ENCODE results near the gene CBLIF. TPM values are rescaled to one million over a fixed set of nuclear protein-coding genes. Genes with fewer than 3 reads are reported as not detected.
"Not testable (repeated sequence)": the region's sequence is repeated elsewhere in the genome, so short reads cannot be mapped to it uniquely, and the experiment has no call there.

Gene CBLIF
- not detected for total RNA-seq

- ChIA-PET CTCF (no interaction called here), POLR2A (no interaction called here)
These were observed at the start of gene CBLIF for GRCh38 chr11:59845399-59845798. Gene CBLIF, minus strand, starts transcription at chr11:59845499. Its CDS starts 46 bp downstream, at chr11:59845453.

DNA sequence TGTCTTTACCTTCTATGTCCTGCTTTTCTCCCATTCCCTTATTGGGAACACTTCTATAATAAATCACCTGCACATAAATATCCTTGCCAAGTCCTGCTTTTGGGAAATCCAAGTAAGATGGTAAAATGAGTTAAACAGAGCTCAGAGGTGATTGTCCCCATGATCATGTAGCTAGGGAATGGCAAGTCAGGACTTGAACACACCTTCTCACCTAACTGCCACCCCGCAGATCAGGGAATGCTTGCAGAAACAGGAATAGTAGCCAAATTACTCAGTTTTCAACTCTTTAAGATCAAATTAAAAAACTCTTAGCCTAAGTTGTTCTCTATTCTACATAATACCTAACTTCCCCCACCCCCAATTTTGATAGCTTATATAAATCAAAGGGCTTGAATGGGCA is 49.3 kb upstream of the CBLIF start:
- ChIA-PET CTCF (no interaction called here), POLR2A (no interaction called here)

DNA sequence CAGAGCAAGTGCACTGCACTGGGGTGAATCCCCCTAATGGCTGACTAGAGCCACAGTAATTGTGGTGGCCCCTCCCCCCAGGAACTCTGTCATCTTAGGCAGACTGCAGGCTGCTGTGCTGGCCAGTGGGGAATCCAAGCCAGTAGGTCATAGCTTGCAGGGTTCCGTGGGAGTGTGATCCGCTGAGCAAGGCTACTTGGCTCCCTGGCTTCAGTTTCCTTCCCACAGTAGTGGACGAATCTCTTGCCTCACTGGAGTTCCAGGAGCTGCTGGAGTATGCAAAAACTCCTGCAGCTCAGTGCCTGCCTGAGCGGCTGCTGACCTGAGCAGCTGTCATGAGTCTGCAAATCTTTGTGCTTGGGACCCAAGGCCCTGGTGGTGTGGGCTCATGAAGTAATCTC is 46.5 kb upstream of the CBLIF start:
- CTCF ChIA-PET: no interaction called here

DNA sequence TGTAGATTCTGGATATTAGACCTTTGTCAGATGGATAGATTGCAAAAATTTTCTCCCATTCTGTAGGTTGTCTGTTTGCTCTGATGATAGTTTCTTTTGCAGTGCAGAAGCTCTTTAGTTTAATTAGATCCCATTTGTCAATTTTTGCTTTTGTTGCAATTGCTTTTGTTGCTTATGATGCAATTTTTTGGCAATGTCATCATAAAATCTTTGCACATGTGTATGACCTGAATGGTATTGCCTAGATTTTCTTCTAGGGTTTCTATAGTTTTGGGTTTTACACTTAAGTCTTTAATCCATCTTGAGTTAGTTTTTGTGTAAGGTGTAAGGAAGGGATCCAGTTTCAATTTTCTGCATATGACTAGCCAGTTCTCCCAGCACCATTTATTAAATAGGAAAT is 41.9 kb upstream of the CBLIF start:
- POLR2A ChIA-PET, CTCF ChIA-PET: not testable (repeated sequence)

More for the DNA sequence above, 46.5 kb upstream of the CBLIF start:
- POLR2A ChIA-PET: no interaction called here

GRCh38 chr11:59883597-59883996 is 38.3 kb upstream of the CBLIF start:
- POLR2A ChIA-PET: no interaction called here
- CTCF ChIA-PET: no interaction called here

DNA sequence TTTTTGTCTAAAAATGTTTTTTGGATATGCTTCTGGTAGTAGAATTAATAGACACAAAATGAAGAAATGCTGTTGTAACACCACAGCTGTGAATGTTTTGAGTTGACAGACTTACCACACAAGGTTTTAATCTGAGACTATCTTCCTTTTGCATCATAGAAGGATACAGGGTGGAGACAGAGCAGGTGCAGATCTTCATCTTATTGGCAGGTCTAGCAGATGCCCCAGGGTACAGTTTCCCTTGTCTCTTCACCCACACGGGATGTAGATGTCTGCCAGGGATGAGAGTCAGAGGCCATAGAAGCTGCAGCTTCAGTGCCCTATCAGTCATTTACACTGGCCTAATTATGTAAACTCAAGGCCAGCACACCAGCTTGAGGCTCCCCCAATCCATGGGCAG is 34.3 kb upstream of the CBLIF start:
- ChIA-PET POLR2A (no interaction called here), CTCF (no interaction called here)

- ChIA-PET POLR2A (no interaction called here), CTCF (no interaction called here)
These were observed 33.3 kb upstream of the CBLIF start, which contains the start of gene OOSP3 for GRCh38 chr11:59878575-59878974. Gene OOSP3, plus strand, starts transcription at chr11:59878782. Its CDS starts 27 bp downstream, at chr11:59878809.

DNA sequence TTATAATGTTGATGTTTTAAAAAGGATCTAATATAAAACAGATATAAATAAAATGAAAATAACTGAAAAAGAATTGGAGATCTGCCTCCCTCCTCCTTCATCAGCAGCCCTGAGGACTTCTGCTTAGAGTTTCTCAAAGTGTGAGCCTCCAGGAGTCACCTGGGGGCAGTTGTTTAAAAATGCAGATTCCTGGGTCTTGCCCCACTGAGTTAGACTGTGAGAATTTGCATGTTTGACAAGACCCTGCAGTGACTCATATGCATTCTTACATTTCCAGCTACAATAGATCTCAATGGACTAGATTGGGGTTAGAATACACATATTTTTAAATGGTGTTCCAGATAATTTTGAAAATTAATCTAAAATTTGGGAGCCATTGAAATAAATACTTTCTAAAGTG is 32.5 kb upstream of the CBLIF start:
- POLR2A ChIA-PET: no interaction called here
- CTCF ChIA-PET: no interaction called here

- ChIA-PET CTCF (no interaction called here), POLR2A (no interaction called here)
These were observed 32.0 kb upstream of the CBLIF start for GRCh38 chr11:59877325-59877724.

- ChIA-PET POLR2A (no interaction called here), CTCF (no interaction called here)
These were observed 30.7 kb upstream of the CBLIF start for GRCh38 chr11:59875856-59876519.

DNA sequence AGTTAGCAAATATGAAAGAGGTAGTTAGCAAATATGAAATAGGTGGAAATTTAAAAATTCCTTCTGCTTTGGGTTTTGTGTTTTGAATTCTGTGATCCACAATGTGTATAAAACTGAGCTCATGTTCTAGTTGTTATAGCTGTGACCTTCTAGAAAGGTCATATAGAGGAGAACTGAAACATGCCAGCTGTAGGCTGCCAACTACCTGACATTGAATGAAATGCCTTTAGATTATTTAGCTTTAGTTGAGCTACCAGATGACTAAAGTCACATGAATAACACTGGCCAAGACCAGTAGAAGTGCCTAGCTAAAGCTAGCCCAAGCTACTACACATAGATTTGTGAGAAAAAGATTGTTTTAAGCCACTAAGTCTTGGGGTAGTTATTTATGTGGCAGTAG is 26.8 kb upstream of the CBLIF start:
- ChIA-PET POLR2A (no interaction called here), CTCF (no interaction called here)

DNA sequence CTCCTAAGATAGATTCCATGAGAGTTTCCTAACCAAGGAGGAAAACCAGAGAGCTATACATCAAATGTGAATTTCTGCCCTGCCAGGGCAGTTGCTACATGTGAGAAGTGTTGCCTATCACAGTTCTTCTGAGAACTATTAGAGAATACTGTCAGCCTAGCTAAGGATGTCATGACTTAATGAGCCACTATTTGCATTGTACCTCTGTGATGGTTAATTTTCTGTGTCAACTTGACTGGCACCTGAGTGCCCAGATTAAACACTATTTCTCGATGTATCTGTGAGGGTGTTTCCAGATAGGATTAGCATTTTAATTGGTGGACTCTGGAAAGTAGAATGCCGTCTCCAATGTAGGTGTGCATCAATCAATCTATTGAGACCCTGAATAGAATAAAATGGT is 22.6 kb upstream of the CBLIF start:
- ChIA-PET CTCF (no interaction called here), POLR2A (no interaction called here)

GRCh38 chr11:59866836-59867235 is 21.5 kb upstream of the CBLIF start:
- POLR2A ChIA-PET: no interaction called here
- CTCF ChIA-PET: no interaction called here

DNA sequence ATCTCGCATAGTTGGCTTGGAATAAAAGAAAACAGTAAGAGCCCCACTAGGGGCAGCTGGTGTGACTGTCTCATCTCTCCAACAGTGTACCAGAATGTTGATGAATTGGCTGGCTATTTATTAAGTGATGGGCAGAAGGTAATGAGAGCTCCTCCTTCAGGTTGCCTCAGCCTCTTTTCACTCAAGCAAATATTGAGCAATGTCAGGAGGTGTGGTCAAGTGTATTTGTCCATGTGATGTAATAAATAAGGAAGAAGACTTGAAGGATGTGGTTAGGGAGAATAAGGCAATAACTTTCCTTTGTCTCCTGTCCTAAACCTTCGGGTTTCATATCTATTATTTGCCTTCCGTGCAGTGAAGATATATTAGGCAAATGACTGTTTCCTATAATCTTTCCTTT is 21.1 kb upstream of the CBLIF start, which contains the start of gene TCN1:
TCN1 (minus strand) TSS at position 91 of the 400 bp plus-strand sequence; CDS start at position 74, 17 bp downstream.
- ChIA-PET POLR2A (no interaction called here), CTCF (no interaction called here)

DNA sequence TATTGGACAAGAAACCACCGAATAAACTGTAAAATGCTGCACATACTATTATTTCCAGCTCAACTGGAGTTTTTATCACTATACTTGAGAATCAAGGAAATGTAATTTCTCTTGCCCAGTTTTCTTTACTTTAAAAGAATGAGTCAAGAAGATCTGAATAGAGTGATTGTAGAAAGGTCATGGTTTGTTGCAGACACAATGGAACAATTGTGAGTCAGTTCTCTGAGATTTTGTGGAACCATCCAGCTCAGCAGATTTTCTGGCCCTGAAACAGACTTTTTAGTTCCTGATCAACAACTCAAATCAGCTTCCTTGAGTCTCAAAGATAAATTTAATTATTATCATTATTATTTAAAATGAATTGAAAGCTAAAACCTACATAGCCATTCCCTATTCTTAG is 19.7 kb upstream of the CBLIF start:
- CTCF ChIA-PET: no interaction called here
- POLR2A ChIA-PET: no interaction called here

- CTCF ChIA-PET: no interaction called here
- POLR2A ChIA-PET: interaction anchor here (0.6 kb wide), 1 partner anchor 999 kb away, joined by 8 read pairs; no protein-coding TSS in a partner anchor
These were observed 17.0 kb upstream of the CBLIF start for GRCh38 chr11:59862252-59862651.

- CTCF ChIA-PET: no interaction called here
These were observed 14.4 kb upstream of the CBLIF start for GRCh38 chr11:59859673-59860072.

GRCh38 chr11:59857439-59858434 is 12.4 kb upstream of the CBLIF start:
- ChIA-PET CTCF (no interaction called here), POLR2A (no interaction called here)

More at GRCh38 chr11:59859673-59860072, 14.4 kb upstream of the CBLIF start:
- POLR2A ChIA-PET: no interaction called here

DNA sequence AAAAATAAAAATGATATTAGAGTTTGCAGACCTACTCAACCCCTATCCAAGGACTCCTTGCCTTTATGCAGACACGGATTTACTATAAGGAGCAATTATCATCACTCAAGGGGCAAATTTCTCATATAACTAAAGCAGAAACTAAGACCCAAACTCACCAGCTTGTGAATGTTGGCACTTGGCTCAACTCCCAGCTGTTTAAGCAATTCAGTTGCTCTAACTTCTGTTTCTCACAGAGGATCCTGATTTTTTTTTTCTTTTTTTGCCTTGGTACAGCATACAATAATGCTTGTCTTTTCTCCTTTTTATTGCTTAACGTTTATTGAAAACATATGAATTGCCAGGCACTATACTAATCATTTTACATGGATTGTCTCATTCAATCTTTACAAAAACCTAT is 9.6 kb upstream of the CBLIF start:
- POLR2A ChIA-PET: no interaction called here
- CTCF ChIA-PET: no interaction called here

DNA sequence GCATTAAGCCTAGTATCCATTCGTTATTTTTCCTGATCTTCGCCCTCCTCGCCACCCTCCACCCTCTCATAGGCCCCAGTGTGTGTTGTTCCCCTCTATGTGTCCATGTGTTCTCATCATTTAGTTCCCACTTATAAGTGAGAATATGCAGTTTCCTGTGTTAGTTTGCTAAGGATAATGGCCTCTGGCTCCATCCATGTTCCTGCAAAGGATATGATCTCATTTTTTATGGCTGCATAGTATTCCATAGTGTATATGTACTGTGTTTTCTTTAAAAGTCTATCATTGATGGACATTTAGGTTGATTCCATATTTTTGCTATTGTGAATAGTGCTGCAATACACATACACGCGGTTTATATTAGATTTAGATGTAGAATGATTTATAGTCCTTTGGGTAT is 6.1 kb upstream of the CBLIF start:
- CTCF ChIA-PET, POLR2A ChIA-PET: not testable (repeated sequence)

DNA sequence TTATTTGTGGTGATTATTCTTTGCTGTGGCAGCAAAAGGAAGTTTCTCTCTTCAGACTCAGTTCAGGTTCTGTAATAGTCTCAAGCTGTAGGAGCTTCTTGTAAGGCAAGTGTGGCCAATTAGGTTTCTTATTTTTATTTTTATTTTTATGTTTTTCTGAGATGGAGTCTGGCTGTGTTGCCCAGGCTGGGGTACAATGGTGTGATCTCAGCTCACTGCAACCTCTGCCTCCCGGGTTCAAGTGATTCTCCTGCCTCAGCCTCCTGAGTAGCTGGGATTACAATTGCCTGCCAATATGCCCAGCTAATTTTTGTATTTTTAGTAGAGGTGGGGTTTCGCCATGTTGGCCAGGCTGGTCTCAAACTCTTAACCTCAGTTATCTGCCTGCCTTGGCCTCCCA is 4.3 kb upstream of the CBLIF start:
- CTCF ChIA-PET, POLR2A ChIA-PET: not testable (repeated sequence)
